H4 (cell line): Measurements from ENCODE around the gene CHML. TPM values are rescaled to one million over a fixed set of nuclear protein-coding genes. Genes with fewer than 3 reads are reported as not detected.
A peak's percentile ranks its signal among the peaks of the same experiment; 100 is the strongest.
"Not testable (repeated sequence)": the region's sequence is repeated elsewhere in the genome, so short reads cannot be mapped to it uniquely, and the experiment has no call there.

Source experiments
- DNase-seq: peaks from one replicate; pipeline ENCODE4 v3.0.0-alpha.2; 2015; ENCODE audit warnings: low spot score
- total RNA-seq: library from RNA; depleted of rRNA; stranded (reverse); fragments of >200 nt; shearing (Covaris generic); gene quantifications from 2 replicates; pipeline ENCODE4 v1.2.3, GENCODE V29; 2014; rRNA removed

The CHML gene
- 6.7 and 8.6 TPM in 2 replicates for total RNA-seq

DNA sequence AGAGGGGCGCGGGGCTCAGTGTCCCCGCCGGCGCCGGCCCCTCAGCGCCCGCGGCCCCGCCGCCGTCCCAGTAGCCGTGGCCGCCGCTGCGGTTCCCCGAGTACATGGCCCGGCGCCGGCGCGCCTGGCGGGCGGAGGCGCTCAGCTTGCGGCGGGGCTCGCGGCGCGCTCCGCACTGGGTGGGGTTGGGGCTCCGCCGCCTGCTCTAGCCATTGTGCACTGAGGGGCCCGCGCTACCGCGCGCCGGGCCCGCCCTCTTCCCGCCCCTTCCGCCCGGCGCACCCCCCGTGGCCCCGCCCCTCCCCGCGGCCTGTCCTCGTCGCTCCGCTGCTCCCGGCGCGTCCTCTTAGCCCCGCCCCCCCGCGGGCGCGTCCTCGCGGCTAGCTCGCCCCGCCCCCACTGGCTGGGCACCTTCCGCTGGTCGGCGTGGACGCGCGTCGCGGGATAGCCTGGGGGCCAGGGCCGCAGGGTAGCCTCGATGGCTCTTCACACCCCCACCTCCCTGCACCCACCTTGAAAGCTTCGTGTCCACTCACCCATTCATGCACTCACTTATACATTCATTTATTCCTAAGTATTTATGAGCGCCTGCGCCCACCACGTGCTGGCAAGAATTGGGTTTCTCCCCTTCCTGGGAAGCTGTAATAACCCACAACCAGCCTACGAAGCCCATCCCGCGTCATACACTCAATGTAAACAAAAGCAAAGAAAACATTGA is at the start of gene CHML, which contains the start of gene OPN3:
Gene CHML, minus strand, starts transcription at position 221 of the 718 bp plus-strand sequence. CDS start 4,603 bp downstream, outside the sequence.
Gene OPN3, minus strand, starts transcription at position 221 of the 718 bp plus-strand sequence. Its CDS starts 115 bp downstream, at position 106.
- DNase-seq: peak; percentile 70

DNA sequence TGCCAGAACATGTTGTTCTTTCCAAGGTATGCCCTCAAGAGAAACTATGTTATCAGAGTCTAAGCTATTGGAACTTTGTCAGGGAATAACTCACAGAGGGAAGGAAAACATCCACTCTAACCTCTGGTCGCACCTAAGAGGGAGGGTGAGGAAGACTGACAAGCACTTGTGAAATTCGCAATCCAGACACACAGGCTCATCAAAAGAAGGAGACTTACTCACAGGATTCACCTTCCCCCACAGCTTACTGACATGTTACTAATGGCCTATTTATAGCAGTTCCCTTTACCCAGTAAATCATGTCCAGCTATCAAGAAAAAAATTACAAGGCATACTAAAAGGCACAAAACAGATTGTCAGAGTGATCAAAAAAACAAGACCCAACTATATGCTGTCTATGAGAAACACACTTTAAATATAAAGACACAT is 48.8 kb upstream of the CHML start:
- no peak for DNase-seq

DNA sequence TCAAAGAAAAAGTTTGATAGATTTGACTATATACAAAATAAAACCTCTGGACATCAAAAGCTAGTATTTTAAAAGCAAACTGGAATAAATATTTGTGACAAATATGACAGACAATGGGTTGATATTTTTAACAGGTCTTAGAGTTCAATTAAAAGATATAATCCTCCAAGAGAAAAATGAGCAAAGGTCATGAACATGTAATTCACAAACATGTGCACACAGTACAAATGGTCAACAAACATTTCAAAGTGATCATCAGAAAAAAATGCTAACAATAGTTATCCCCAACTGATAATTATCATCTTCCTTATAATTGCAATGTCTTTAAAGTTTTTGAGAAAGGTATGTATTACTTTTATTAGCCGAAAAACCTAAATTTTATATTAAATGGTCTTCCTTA is 43.9 kb upstream of the CHML start:
- DNase-seq: no peak

GRCh38 chr1:241682921-241683320 is 42.8 kb upstream of the CHML start:
- no peak for DNase-seq

- not testable (repeated sequence) for DNase-seq
Observed at GRCh38 chr1:241681861-241682448, 41.8 kb upstream of the CHML start.

GRCh38 chr1:241679961-241680360 is 39.8 kb upstream of the CHML start:
- DNase-seq: no peak

GRCh38 chr1:241679404-241679803 is 39.2 kb upstream of the CHML start:
- DNase-seq: no peak

DNA sequence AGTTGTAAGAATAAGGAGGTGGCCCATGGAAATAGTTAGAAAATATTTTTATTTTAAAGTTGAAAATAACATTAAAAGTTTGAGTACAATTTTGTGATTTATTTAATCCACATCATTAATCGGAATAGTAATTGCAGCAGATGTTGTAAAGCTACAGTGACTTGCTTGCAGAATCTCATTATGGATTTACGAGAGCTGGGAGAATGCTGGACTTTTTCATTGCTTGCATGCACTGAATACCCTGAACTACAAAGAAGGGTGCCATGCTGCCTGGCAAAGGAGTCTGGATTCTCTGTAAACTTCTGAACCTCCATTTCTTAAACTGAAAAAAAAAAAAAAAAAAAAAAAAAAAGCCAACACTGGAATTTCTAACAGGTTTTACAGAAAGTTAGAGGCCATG is 38.4 kb upstream of the CHML start:
- DNase-seq: no peak

DNA sequence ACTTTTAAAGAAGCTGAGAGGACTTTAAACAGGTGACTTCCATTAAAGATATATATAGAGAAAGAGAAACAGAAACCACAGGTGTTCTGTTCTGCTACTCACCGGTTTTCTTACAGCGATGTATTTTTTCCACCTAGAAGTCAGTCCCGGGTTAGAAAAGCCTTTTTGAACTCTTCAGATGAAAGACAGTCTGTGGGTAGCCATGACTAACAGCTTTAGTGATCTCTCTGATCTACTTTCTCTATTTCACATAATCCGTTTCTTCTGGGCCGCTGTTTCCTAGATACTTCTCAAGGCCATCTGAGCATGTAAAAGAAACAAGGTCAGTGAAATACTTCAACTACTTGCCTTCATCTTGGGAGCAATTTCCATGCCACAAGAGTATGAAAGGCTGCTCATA is 37.0 kb upstream of the CHML start:
- no peak for DNase-seq

DNA sequence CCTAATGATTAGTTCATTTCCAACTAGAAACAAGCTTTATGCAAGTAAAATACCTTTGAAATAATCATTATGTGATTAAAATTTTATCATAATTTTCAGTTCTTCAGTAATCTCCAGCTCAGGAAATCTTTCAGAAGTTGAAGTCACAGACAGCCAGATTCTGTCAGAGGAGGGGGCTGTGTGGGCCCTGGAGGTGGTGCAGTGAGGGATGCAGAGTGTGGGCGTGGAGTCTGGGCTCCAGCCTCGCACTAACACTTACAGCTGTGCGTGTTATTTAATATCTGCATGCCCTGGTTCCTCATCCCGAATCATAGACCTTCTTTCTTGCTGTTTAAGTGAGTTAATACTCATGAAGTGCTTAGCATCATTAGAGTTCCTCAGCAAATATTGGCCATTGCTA is 35.8 kb upstream of the CHML start:
- no peak for DNase-seq

DNA sequence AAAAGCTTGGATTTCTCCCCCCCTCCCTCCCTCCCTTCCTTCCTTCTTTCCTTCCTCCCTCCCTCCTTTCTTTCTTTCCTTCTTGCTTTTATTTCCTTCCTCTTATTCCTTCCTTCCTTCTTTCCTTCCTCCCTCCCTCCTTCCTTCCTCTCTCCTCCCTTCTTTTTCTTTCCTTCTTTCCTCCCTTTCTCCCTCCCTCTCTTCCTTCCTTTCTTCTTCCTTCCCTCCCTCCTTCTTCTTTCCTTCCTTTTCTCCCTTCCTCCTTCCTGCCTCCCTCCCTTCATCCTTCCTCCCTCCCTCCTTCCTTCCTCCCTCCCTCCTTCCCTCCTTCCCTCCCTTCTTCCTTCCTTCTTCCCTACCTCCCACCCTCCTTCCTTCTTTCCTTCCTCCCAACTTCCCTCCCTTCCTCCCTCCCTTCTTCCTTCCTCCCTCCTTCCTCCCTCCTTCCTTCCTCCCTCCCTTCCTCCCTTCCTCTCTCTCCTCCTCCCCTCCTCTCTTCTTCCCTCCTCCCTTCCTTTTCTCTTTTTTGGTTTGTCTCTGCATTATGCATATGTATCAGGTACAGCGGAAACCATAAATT is 34.7 kb upstream of the CHML start:
- DNase-seq: no peak

- no peak for DNase-seq
Observed at GRCh38 chr1:241672301-241672700, 32.1 kb upstream of the CHML start.

DNA sequence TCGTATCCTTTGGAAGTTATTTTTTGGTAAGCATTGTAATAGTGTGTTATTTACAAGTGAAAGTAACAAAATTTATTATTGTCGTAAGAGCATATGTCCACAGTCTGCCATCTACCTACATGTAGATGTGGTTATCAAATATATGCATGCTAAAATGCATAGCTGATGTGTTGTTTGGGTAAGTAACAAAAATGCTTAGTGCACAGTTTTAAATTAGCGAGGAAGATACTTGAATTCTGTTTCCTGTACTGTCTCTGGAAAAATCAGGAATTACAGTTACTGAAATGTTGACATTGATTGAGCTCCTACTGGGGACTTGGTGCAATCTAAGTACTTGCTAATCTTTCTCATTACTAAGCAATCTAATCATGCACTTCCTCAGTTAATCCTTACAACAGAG is 26.2 kb upstream of the CHML start:
- DNase-seq: no peak

DNA sequence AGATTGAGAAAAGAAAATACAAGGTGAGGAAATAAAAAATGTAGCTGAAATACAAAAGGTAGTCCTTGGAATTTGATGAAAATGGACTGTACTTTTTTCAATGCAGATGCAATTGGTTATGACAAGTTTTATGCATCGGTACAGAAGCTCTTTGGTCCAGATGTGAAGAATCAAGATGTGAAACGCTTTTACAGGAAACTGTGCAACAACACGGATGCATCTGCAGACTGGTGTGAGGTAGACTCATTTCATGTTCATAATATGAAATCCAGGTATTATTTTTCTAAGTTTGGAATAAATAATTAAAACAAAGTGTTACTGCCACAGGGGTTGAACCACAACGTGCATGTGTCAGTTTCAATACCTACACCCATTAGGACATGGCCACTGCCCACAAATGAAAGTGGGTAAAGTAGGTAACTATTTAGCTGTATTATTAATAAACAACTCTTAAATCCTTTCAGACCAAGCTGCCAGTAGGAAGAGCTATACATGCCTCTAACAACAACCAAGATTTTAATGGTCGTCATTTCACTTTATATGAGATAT is 20.3 kb upstream of the CHML start:
- no peak for DNase-seq

GRCh38 chr1:241659016-241659415 is 18.8 kb upstream of the CHML start:
- DNase-seq: not testable (repeated sequence)

GRCh38 chr1:241658081-241658793 is 18.1 kb upstream of the CHML start:
- DNase-seq: peak; percentile 14

DNA sequence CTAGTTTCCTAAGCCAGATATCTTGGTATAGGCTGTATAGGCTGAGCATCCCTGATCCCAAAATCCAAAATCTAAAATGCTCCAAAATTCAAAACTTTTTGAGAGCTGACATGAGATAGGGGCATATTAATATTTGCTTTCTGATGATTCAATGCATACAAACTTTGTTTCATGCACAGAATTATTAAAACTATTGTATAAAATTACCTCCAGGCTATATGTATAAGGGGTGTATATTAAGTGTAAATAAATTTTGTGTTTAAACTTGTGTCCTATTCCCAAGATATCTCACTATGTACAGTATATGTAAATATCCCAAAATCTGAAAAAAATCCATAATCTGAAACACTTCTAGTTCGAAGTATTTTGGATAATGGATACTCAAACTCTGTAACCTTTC is 14.5 kb upstream of the CHML start:
- DNase-seq: no peak

DNA sequence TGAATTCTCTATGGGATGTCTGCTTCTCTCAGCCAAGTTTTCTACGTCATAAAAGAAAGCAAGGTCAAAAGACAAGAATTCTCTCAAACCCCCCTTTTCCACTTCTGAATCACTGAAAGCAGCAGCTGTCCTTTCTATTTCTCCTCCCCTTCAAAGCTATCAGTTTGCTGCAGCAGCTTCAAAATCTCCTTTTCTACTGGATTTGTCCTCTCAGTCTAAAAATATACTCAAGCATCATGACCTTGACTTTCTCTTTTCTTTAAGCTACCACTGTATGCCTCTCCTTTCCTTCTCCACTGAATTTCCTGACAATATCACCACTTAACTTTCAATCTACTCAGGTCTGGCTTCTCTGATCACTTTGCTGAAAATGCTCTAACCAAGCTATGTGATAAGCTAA is 13.8 kb upstream of the CHML start:
- no peak for DNase-seq

- DNase-seq: no peak
Observed at GRCh38 chr1:241652012-241652411, 11.8 kb upstream of the CHML start, which contains the start of gene WDR64. Gene WDR64, plus strand, starts transcription at chr1:241652281. Its CDS starts 204 bp downstream, at chr1:241652485.

DNA sequence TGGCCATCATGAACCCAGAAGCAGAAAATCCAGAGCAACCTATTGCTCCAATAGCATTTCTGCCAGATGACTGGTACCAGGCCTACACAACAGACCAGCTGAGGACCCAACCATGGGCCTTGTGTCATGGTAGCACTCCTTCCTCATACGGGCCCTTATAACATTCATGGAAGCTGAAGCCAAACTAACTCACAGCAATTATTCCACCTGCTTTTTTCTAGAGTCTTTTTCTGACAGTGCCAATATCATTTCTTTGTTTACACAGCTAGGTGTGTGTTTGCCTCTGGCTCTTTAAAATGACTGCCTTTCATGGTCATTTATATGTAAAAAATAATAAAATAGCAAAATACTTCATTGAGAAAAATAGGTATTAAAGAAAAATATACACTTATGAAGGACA is 8.0 kb upstream of the CHML start:
- no peak for DNase-seq

DNA sequence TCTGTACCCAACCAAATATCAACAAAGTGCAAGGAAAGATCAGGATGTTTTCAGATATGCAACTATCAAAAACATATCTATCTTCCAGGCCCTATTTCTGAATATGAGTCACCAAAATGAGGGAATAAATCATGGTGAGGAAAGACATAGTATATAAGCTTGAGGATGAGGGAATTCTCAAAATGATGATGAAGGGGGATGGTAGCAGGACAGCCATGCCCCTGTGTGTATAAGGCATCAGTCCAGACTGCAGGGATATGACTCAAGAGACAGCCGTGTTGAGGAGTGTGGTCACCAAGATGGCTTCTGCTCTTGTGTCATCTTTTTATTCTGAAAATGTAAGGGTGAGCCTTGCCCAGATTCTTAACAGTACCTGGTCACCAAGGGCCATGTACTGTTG is 7.5 kb upstream of the CHML start:
- DNase-seq: no peak

DNA sequence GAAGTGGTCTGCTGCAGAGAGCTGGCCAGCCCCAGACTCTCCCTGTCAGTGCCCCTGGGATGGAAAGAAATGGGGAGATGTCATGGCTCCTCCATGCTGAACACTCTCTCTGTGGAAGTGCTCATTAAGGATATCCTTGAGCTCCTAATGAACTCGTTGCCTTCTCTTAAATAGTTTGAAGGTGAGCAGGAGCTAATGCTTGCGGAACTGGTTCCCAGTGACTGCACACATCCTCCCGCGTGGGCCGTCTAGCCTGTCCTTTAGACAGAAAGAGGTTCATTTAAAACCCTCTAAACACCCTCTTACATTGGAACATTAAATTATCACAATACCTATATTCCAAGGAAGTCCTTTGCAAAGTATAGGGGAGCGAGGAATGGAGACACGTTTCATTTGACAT is 6.0 kb upstream of the CHML start:
- DNase-seq: no peak
